NT2/D1 (cell line): ENCODE results near the gene ANK3.

ENCODE experiments used
- YY1 ChIP-seq: IDR thresholded peaks from 2 replicates; pipeline ENCODE4 v1.6.1; 2011; ENCODE audit not compliant: insufficient read length, insufficient read depth
- ZNF274 ChIP-seq: IDR thresholded peaks from 2 replicates; pipeline ENCODE4 v1.6.1; 2011; ENCODE audit warnings: mild to moderate bottlenecking, low read depth, low read length

DNA sequence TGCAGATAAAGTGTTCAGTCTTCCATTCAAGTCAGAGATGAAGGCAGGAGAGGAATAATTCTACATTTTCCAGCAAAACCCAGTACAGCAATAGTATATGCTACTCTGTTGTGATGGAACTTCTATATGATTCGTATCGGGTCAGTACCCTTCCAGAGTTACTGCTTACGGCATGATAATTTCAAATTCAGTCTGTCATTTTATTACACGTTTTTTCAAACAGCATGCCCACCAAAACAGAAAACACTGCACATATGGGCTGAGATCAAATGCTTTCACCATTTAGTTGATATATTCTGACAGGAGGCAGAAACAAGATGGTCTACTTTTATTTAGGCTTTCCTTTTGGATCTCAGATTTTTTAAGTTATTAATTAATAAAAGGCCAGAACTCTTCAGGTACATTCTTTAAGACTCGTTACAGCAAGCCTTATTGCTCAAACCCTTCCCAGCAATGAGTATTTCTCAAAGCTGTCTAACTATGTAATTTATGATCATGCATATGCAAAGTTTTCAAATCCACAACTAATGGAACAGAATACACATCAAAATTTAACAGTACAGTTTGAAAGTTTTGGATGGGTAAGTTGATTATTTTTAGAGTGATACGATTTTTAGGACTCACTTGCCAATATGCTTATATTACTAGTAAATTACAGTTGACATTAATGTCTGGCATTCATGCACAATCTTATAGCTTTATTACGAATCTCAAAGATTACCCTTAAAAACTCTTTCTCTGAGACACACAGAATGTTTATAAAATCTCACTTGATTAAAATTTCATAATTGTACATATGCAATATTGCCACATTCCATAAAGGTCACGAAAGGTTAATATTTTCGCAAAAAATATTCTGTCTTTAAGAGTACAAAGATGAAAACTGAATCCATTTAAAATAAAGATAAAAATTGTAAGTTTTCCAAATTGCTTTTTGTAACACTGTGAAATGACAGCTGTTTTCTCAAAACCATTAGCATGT lies 91.0 kb downstream of the ANK3 start:
- TF ChIP-seq YY1, result no peak
- TF ChIP-seq ZNF274, result no peak
